Measurements from ENCODE around the gene TMEM141. TPM values are rescaled to one million over a fixed set of nuclear protein-coding genes. Genes with fewer than 3 reads are reported as not detected.

TMEM141 gene
- total and polyA plus RNA-seq, 8 donors = 29.2 to 104 (median 39.5) TPM

GRCh38 chr9:136827794-136828473 is 36.8 kb downstream of the TMEM141 start:
- no peaks in the 10 kb centered on the region for H3K27me3 ChIP-seq
- FAIRE-seq = no peak
- TF ChIP-seq CTCF (IDR thresholded peaks at IDR 0.05) = no peak
- ATAC-seq = no peak
- H3K4me1 ChIP-seq = peaks cover 0 to 16% (median 6%) of the 10 kb centered on the region in 3 donors
- H3K36me3 ChIP-seq = peaks cover 0 to 40% (median 11%) of the 10 kb centered on the region in 3 donors
- DNase-seq = peak in 4 of 6 donors; percentile 11 to 73 (median 32)
- intact Hi-C loops (cut with DNase I) = no loop called here
- WGBS, 2 donors = 62 to 68% methylated on average over 14 of the region's 14 CpGs
- no peak overlapping the region for H3K4me3 ChIP-seq
- peak overlapping the region in 2 of 4 donors; percentile 35 to 68 for H3K27ac ChIP-seq
- no peaks in the 10 kb centered on the region for H3K9me3 ChIP-seq

- no peak for TF ChIP-seq CTCF (IDR thresholded peaks at IDR 0.05)
- no peak for ATAC-seq
- peaks cover 0 to 40% (median 11%) of the 10 kb centered on the region in 3 donors for H3K36me3 ChIP-seq
- no peak overlapping the region for H3K4me3 ChIP-seq
- no peak overlapping the region for H3K27ac ChIP-seq
- 92 to 94% methylated on average over 31 of the region's 31 CpGs for WGBS, 2 donors
- DNase-seq = peak in 1 of 6 donors; percentile 51
- intact Hi-C loops (cut with DNase I) = no loop called here
- no peak for FAIRE-seq
- no peaks in the 10 kb centered on the region for H3K9me3 ChIP-seq
- H3K4me1 ChIP-seq = peaks cover 0 to 16% (median 6%) of the 10 kb centered on the region in 3 donors
- H3K27me3 ChIP-seq = no peaks in the 10 kb centered on the region
These were observed 37.5 kb downstream of the TMEM141 start for GRCh38 chr9:136828474-136829140.

GRCh38 chr9:136829412-136829811 is 38.3 kb downstream of the TMEM141 start:
- intact Hi-C loops (cut with DNase I) = no loop called here
- 92 to 95% methylated on average over 14 of the region's 14 CpGs for WGBS, 2 donors
- FAIRE-seq (no peak), DNase-seq (peak in 2 of 6 donors; percentile 37 to 59), ATAC-seq (no peak)
- Histone ChIP-seq H3K27ac (no peak overlapping the region), H3K9me3 (no peaks in the 10 kb centered on the region), H3K4me3 (no peak overlapping the region), H3K4me1 (peaks cover 0 to 16% (median 6%) of the 10 kb centered on the region in 3 donors), H3K36me3 (peaks cover 0 to 40% (median 11%) of the 10 kb centered on the region in 3 donors), H3K27me3 (no peaks in the 10 kb centered on the region)
- TF ChIP-seq CTCF (IDR thresholded peaks at IDR 0.05) = no peak

GRCh38 chr9:136829981-136830885 is 39.1 kb downstream of the TMEM141 start:
- no peak for TF ChIP-seq CTCF (IDR thresholded peaks at IDR 0.05)
- Histone ChIP-seq H3K27ac (no peak overlapping the region), H3K4me1 (peaks cover 0 to 16% (median 6%) of the 10 kb centered on the region in 3 donors), H3K36me3 (peaks cover 0 to 40% (median 11%) of the 10 kb centered on the region in 3 donors), H3K9me3 (no peaks in the 10 kb centered on the region), H3K4me3 (no peak overlapping the region), H3K27me3 (no peaks in the 10 kb centered on the region)
- ATAC-seq (no peak), DNase-seq (peak in 4 of 6 donors; percentile 6 to 73 (median 36)), FAIRE-seq (no peak)
- intact Hi-C loops (cut with DNase I) = no loop called here
- WGBS, 2 donors = 91 to 92% methylated on average over 41 of the region's 41 CpGs

Data from pancreas (tissue), 10 donors.